ENCODE results near the gene PARP1. TPM values are rescaled to one million over a fixed set of nuclear protein-coding genes. Genes with fewer than 3 reads are reported as not detected.

PARP1 gene
- total RNA-seq, 1 donor, result 51.0 TPM

GRCh38 chr1:226403201-226404034, 4.5 kb downstream of the PARP1 start:
- Histone ChIP-seq H2AFZ (ENCODE audit: low read length) (no peak overlapping the region), H4K20me1 (ENCODE audit: insufficient read depth, low read length) (peaks cover 37% of the 10 kb centered on the region), H3K36me3 (ENCODE audit: insufficient read depth, low read length) (peaks cover 24% of the 10 kb centered on the region), H3K79me2 (ENCODE audit: insufficient read depth, low read length) (peaks cover 59% of the 10 kb centered on the region), H3K27me3 (ENCODE audit: insufficient read depth, low read length) (no peaks in the 10 kb centered on the region), H3K4me1 (ENCODE audit: insufficient read depth, low read length) (peaks cover 22% of the 10 kb centered on the region), H3K9me3 (ENCODE audit: low read depth, low read length) (no peaks in the 10 kb centered on the region), H3K4me3 (ENCODE audit: insufficient read depth, low read length) (no peak overlapping the region), H3K27ac (ENCODE audit: low read depth, low read length) (no peak overlapping the region), H3K4me2 (ENCODE audit: insufficient read depth, low read length) (no peak overlapping the region)
- DNase-seq (ENCODE audit: insufficient read length, low spot score, missing footprints), result peak; percentile 82
- peak; percentile 30 for TF ChIP-seq CTCF (IDR thresholded peaks at IDR 0.05; ENCODE audit: extremely low read depth, low read depth, low read length)

- no peak for DNase-seq (ENCODE audit: insufficient read length, low spot score, missing footprints)
- Histone ChIP-seq H2AFZ (ENCODE audit: low read length) (no peak overlapping the region), H3K79me2 (ENCODE audit: insufficient read depth, low read length) (peaks cover 59% of the 10 kb centered on the region), H3K4me2 (ENCODE audit: insufficient read depth, low read length) (no peak overlapping the region), H3K36me3 (ENCODE audit: insufficient read depth, low read length) (peaks cover 24% of the 10 kb centered on the region), H4K20me1 (ENCODE audit: insufficient read depth, low read length) (peaks cover 37% of the 10 kb centered on the region), H3K9me3 (ENCODE audit: low read depth, low read length) (no peaks in the 10 kb centered on the region), H3K4me1 (ENCODE audit: insufficient read depth, low read length) (peaks cover 22% of the 10 kb centered on the region), H3K27me3 (ENCODE audit: insufficient read depth, low read length) (no peaks in the 10 kb centered on the region), H3K4me3 (ENCODE audit: insufficient read depth, low read length) (no peak overlapping the region), H3K27ac (ENCODE audit: low read depth, low read length) (no peak overlapping the region)
- TF ChIP-seq CTCF (IDR thresholded peaks at IDR 0.05; ENCODE audit: extremely low read depth, low read depth, low read length), result no peak
Observed at GRCh38 chr1:226402739-226403165, 5.1 kb downstream of the PARP1 start.

- no peak overlapping the region for H3K27ac ChIP-seq (ENCODE audit: low read depth, low read length)
- peaks cover 61% of the 10 kb centered on the region for H3K79me2 ChIP-seq (ENCODE audit: insufficient read depth, low read length)
- H2AFZ ChIP-seq (ENCODE audit: low read length), result no peak overlapping the region
- no peaks in the 10 kb centered on the region for H3K27me3 ChIP-seq (ENCODE audit: insufficient read depth, low read length)
- peaks cover 35% of the 10 kb centered on the region for H4K20me1 ChIP-seq (ENCODE audit: insufficient read depth, low read length)
- TF ChIP-seq CTCF (IDR thresholded peaks at IDR 0.05; ENCODE audit: extremely low read depth, low read depth, low read length), result no peak
- DNase-seq (ENCODE audit: insufficient read length, low spot score, missing footprints), result no peak
- no peak overlapping the region for H3K4me3 ChIP-seq (ENCODE audit: insufficient read depth, low read length)
- no peaks in the 10 kb centered on the region for H3K9me3 ChIP-seq (ENCODE audit: low read depth, low read length)
- H3K4me1 ChIP-seq (ENCODE audit: insufficient read depth, low read length), result peaks cover 15% of the 10 kb centered on the region
- H3K4me2 ChIP-seq (ENCODE audit: insufficient read depth, low read length), result no peak overlapping the region
- H3K36me3 ChIP-seq (ENCODE audit: insufficient read depth, low read length), result peaks cover 24% of the 10 kb centered on the region
Observed at GRCh38 chr1:226401355-226402303, 6.3 kb downstream of the PARP1 start.
